Ectodermal cell (in vitro differentiated cells): ENCODE results near the gene PCYT1A.
"Not testable (repeated sequence)": the region's sequence is repeated elsewhere in the genome, so short reads cannot be mapped to it uniquely, and the experiment has no call there.

ENCODE experiments used
- H3K27ac ChIP-seq: 2 replicates; pipeline ENCODE4 v1.7.0; 2013; ENCODE audit warnings: mild to moderate bottlenecking, low read depth, low read length; ENCODE audit not compliant: insufficient read depth, poor library complexity, severe bottlenecking
- H3K27me3 ChIP-seq: 2 replicates; pipeline ENCODE4 v1.7.0; 2013; ENCODE audit warnings: mild to moderate bottlenecking, low read length; ENCODE audit not compliant: insufficient read depth, control insufficient read depth, poor library complexity, severe bottlenecking
- H3K36me3 ChIP-seq: one replicate; pipeline ENCODE4 v1.7.0; 2013; ENCODE audit warnings: low read length; ENCODE audit not compliant: control insufficient read depth, insufficient read depth
- H3K4me1 ChIP-seq: one replicate; pipeline ENCODE4 v1.7.0; 2013; ENCODE audit warnings: low read length; ENCODE audit not compliant: control insufficient read depth, insufficient read depth
- H3K4me3 ChIP-seq: 2 replicates; pipeline ENCODE4 v1.7.0; 2013; ENCODE audit warnings: low read depth, low read length, control low read depth; ENCODE audit not compliant: insufficient read depth
- H3K9me3 ChIP-seq: 2 replicates; pipeline ENCODE4 v1.7.0; 2013; ENCODE audit warnings: mild to moderate bottlenecking, low read length, moderate library complexity; ENCODE audit not compliant: control insufficient read depth
- WGBS, 2 experiments: methylation state at CpG; one replicate each; pipeline ENCODE4 v1.1.7; 2013; ENCODE audit warnings: missing lambda C conversion rate in 2 of 2; 5-methylcytosine and 5-hydroxymethylcytosine counted together

PCYT1A gene

GRCh38 chr3:196216089-196216564 is 71.4 kb downstream of the PCYT1A start, which contains the start of gene SLC51A:
SLC51A (plus strand) TSS chr3:196216534; CDS start chr3:196216713, 179 bp downstream.
- Histone ChIP-seq H3K27me3 (peaks cover 5% of the 10 kb centered on the region), H3K4me3 (no peak within 1 kb of the TSS), H3K36me3 (no peaks in the 10 kb centered on the region), H3K4me1 (peaks cover 16% of the 10 kb centered on the region), H3K9me3 (no peaks in the 10 kb centered on the region), H3K27ac (no peak within 1 kb of the TSS)
- 64 to 70% methylated on average over 15 of the region's 15 CpGs for WGBS, 2 experiments

- Histone ChIP-seq H3K27ac (no peak overlapping the region), H3K36me3 (no peaks in the 10 kb centered on the region), H3K9me3 (no peaks in the 10 kb centered on the region), H3K4me1 (peaks cover 16% of the 10 kb centered on the region), H3K4me3 (no peak overlapping the region), H3K27me3 (peaks cover 5% of the 10 kb centered on the region)
- WGBS, 2 experiments = 89 to 93% methylated on average over 10 of the region's 10 CpGs
Observed at GRCh38 chr3:196215493-196216020, 72.0 kb downstream of the PCYT1A start.

GRCh38 chr3:196214783-196215441 is 72.6 kb downstream of the PCYT1A start:
- no peaks in the 10 kb centered on the region for H3K9me3 ChIP-seq
- H3K4me3 ChIP-seq = no peak overlapping the region
- WGBS, 2 experiments = 78 to 79% methylated on average over 16 of the region's 16 CpGs
- H3K36me3 ChIP-seq = no peaks in the 10 kb centered on the region
- H3K27ac ChIP-seq = no peak overlapping the region
- H3K4me1 ChIP-seq = peaks cover 15% of the 10 kb centered on the region
- peaks cover 5% of the 10 kb centered on the region for H3K27me3 ChIP-seq

GRCh38 chr3:196210673-196211556 is 76.6 kb downstream of the PCYT1A start, which contains the start of gene ZDHHC19:
ZDHHC19 (minus strand) TSS chr3:196211400; CDS start chr3:196211315, 85 bp downstream.
- Histone ChIP-seq H3K4me1 (peaks cover 5% of the 10 kb centered on the region), H3K27me3 (peaks cover 16% of the 10 kb centered on the region), H3K27ac (no peak within 1 kb of the TSS), H3K4me3 (no peak within 1 kb of the TSS), H3K36me3 (no peaks in the 10 kb centered on the region), H3K9me3 (no peaks in the 10 kb centered on the region)
- 77 to 81% methylated on average over 22 to 23 of the region's 23 CpGs for WGBS, 2 experiments

GRCh38 chr3:196209944-196210672 is 77.4 kb downstream of the PCYT1A start:
- not testable (repeated sequence) for H3K4me1 ChIP-seq

GRCh38 chr3:196208942-196209695 is 78.4 kb downstream of the PCYT1A start:
- WGBS, 2 experiments = 92% methylated on average over 24 of the region's 24 CpGs
- Histone ChIP-seq H3K27ac (no peak overlapping the region), H3K27me3 (peaks cover 16% of the 10 kb centered on the region), H3K4me1 (no peaks in the 10 kb centered on the region), H3K9me3 (no peaks in the 10 kb centered on the region), H3K4me3 (no peak overlapping the region), H3K36me3 (no peaks in the 10 kb centered on the region)

More at GRCh38 chr3:196209944-196210672, 77.4 kb downstream of the PCYT1A start:
- 93 to 95% methylated on average over 11 of the region's 11 CpGs for WGBS, 2 experiments
- H3K27me3 ChIP-seq = peaks cover 16% of the 10 kb centered on the region
- H3K27ac ChIP-seq, H3K9me3 ChIP-seq, H3K36me3 ChIP-seq, H3K4me3 ChIP-seq: not testable (repeated sequence)

- 41 to 47% methylated on average over 48 to 49 of the region's 49 CpGs for WGBS, 2 experiments
- H3K36me3 ChIP-seq = no peaks in the 10 kb centered on the region
- H3K27me3 ChIP-seq = peaks cover 16% of the 10 kb centered on the region
- H3K9me3 ChIP-seq = no peaks in the 10 kb centered on the region
- H3K4me1 ChIP-seq = no peaks in the 10 kb centered on the region
- no peak overlapping the region for H3K27ac ChIP-seq
- peak overlapping the region; percentile 27 for H3K4me3 ChIP-seq
Observed at GRCh38 chr3:196207833-196208607, 79.5 kb downstream of the PCYT1A start.

- no peaks in the 10 kb centered on the region for H3K9me3 ChIP-seq
- no peaks in the 10 kb centered on the region for H3K4me1 ChIP-seq
- WGBS, 2 experiments = 13 to 17% methylated on average over 52 to 57 of the region's 70 CpGs
- no peaks in the 10 kb centered on the region for H3K36me3 ChIP-seq
- H3K27me3 ChIP-seq = peaks cover 16% of the 10 kb centered on the region
- H3K27ac ChIP-seq = no peak overlapping the region
- H3K4me3 ChIP-seq = peak overlapping the region; percentile 39
Observed at GRCh38 chr3:196207159-196207832, 80.2 kb downstream of the PCYT1A start.
